Fibroblast of lung (primary cell): ENCODE measurements around the gene EPHB6.

Experiments
- CTCF ChIP-seq, 2 donors: IDR thresholded peaks in 1 of 2; conservative IDR thresholded peaks in 1 of 2; 1 replicate in 1 of 2; 2 replicates in 1 of 2; pipeline ENCODE4 v1.5.1; 2011 to 2012; ENCODE audit warnings: low read length in 2 of 2, control low read depth in 1 of 2, inconsistent platforms in 1 of 2, low read depth in 1 of 2, mild to moderate bottlenecking in 1 of 2
- EZH2 ChIP-seq: IDR thresholded peaks from 2 replicates; pipeline ENCODE4 v1.5.1; 2012; ENCODE audit warnings: low read length, control low read depth, mild to moderate bottlenecking; ENCODE audit errors: missing control alignments

GRCh38 chr7:142913566-142913965 is 58.7 kb downstream of the EPHB6 start:
- no peak for TF ChIP-seq CTCF (conservative IDR thresholded peaks at IDR 0.05 in 1 of 2, IDR thresholded peaks at IDR 0.05 in 1 of 2; ENCODE audit: low read depth in 1 of 2, low read length in 2 of 2)
- TF ChIP-seq EZH2: no peak
